Neural cell (in vitro differentiated cells): ENCODE results near the gene TSSC4. TPM values are rescaled to one million over a fixed set of nuclear protein-coding genes. Genes with fewer than 3 reads are reported as not detected.

Experiments
- H2AFZ ChIP-seq: fragments of 200-600, 300-800 bp; sonication (generic), shearing (Covaris generic); 2 replicates; pipeline ENCODE4 v1.6.0; 2014; ENCODE audit warnings: low read depth, mild to moderate bottlenecking, antibody characterized with exemption, low read length, moderate library complexity
- H3F3A ChIP-seq: fragments of 200-600 bp; shearing (Covaris generic); 2 replicates; pipeline ENCODE4 v1.6.1; 2016; ENCODE audit warnings: mild to moderate bottlenecking, moderate library complexity, mixed read lengths, antibody characterized with exemption, low read length; ENCODE audit not compliant: insufficient read depth, poor library complexity, severe bottlenecking
- H3K27ac ChIP-seq: fragments of 200-600, 300-800 bp; sonication (generic), shearing (Covaris generic); 2 replicates; pipeline ENCODE4 v1.5.1; 2014; ENCODE audit warnings: mild to moderate bottlenecking, low read length, moderate library complexity
- H3K27me3 ChIP-seq: fragments of 300-800, 200-600 bp; sonication (generic), shearing (Covaris generic); 2 replicates; pipeline ENCODE4 v1.6.0; 2014; ENCODE audit warnings: mild to moderate bottlenecking, low read depth, low read length, moderate library complexity; ENCODE audit not compliant: insufficient read depth
- H3K36me3 ChIP-seq: fragments of 300-800, 200-600 bp; sonication (generic), shearing (Covaris generic); 2 replicates; pipeline ENCODE4 v1.5.1; 2014; ENCODE audit warnings: mild to moderate bottlenecking, antibody characterized with exemption, low read length, moderate library complexity; ENCODE audit not compliant: insufficient read depth
- H3K4me2 ChIP-seq: fragments of 300-800, 200-600 bp; sonication (generic), shearing (Covaris generic); 2 replicates; pipeline ENCODE4 v1.6.0; 2014; ENCODE audit warnings: mild to moderate bottlenecking, low read length
- H3K4me3 ChIP-seq: fragments of 300-800, 200-600 bp; sonication (generic), shearing (Covaris generic); 2 replicates; pipeline ENCODE4 v1.5.1; 2014; ENCODE audit warnings: mild to moderate bottlenecking, low read length, moderate library complexity
- H3K79me2 ChIP-seq: fragments of 200-600 bp; shearing (Covaris generic); replicated peaks from 2 replicates; pipeline ENCODE4 v1.6.0; 2014; ENCODE audit warnings: mild to moderate bottlenecking, low read length, moderate library complexity; ENCODE audit not compliant: insufficient read depth
- H3K9ac ChIP-seq: fragments of 300-800, 200-600 bp; sonication (generic), shearing (Covaris generic); 2 replicates; pipeline ENCODE4 v1.6.1; 2016; ENCODE audit warnings: mild to moderate bottlenecking, low read length, mixed read lengths
- H3K9me2 ChIP-seq: fragments of 200-600 bp; shearing (Covaris generic); 2 replicates; pipeline ENCODE4 v1.6.1; 2016; ENCODE audit warnings: mild to moderate bottlenecking, low read length, mixed read lengths; ENCODE audit not compliant: insufficient read depth
- H3K9me3 ChIP-seq: fragments of 200-600, 300-800 bp; sonication (generic), shearing (Covaris generic); 2 replicates; pipeline ENCODE4 v1.6.1; 2016; ENCODE audit warnings: mild to moderate bottlenecking, mixed run types, low read length, moderate library complexity, mixed read lengths
- H4K20me1 ChIP-seq: fragments of 200-600 bp; shearing (Covaris generic); 2 replicates; pipeline ENCODE4 v1.6.1; 2016; ENCODE audit warnings: mild to moderate bottlenecking, mixed run types; ENCODE audit not compliant: insufficient read depth
- EP300 ChIP-seq: fragments of 450-650 bp; conservative IDR thresholded peaks from 2 replicates; pipeline ENCODE4 v1.6.1; 2014; ENCODE audit warnings: antibody characterized with exemption, mild to moderate bottlenecking, moderate library complexity; ENCODE audit not compliant: poor library complexity, severe bottlenecking
- MXI1 ChIP-seq: fragments of 450-650 bp; conservative IDR thresholded peaks from 2 replicates; pipeline ENCODE4 v1.6.1; 2014; ENCODE audit warnings: antibody characterized with exemption, mild to moderate bottlenecking; ENCODE audit not compliant: poor library complexity, severe bottlenecking
- POLR2AphosphoS5 ChIP-seq: IDR thresholded peaks from 2 replicates; pipeline ENCODE4 v1.6.1; 2012
- RAD21 ChIP-seq: fragments of 450-650 bp; conservative IDR thresholded peaks from 2 replicates; pipeline ENCODE4 v1.6.1; 2014; ENCODE audit warnings: antibody characterized with exemption, mild to moderate bottlenecking, moderate library complexity
- SMC3 ChIP-seq: fragments of 450-650 bp; conservative IDR thresholded peaks from 2 replicates; pipeline ENCODE4 v1.6.1; 2014; ENCODE audit warnings: antibody characterized with exemption, mild to moderate bottlenecking, moderate library complexity; ENCODE audit not compliant: poor library complexity
- TAF1 ChIP-seq: IDR thresholded peaks from 2 replicates; pipeline ENCODE4 v1.6.1; 2012; ENCODE audit warnings: low read depth
- polyA plus RNA-seq: library from polyadenylated mRNA; depleted of rRNA; stranded (reverse); fragments of >200 nt; gene quantifications from 2 replicates; pipeline ENCODE4 v1.2.3, GENCODE V29; 2014
- TF ChIP-seq, protein P1 (sequence below): fragments of 450-650 bp; IDR thresholded peaks from 2 replicates; pipeline ENCODE4 v1.5.1; 2014; ENCODE audit warnings: antibody characterized with exemption, mild to moderate bottlenecking, moderate library complexity; ENCODE audit not compliant: poor library complexity, severe bottlenecking
- TF ChIP-seq, protein P2 (sequence below): IDR thresholded peaks from 2 replicates; pipeline ENCODE4 v1.6.1; 2012; ENCODE audit warnings: borderline replicate concordance

TSSC4 gene
- polyA plus RNA-seq, 1 donor from 2014 or later = 54.3 TPM

DNA sequence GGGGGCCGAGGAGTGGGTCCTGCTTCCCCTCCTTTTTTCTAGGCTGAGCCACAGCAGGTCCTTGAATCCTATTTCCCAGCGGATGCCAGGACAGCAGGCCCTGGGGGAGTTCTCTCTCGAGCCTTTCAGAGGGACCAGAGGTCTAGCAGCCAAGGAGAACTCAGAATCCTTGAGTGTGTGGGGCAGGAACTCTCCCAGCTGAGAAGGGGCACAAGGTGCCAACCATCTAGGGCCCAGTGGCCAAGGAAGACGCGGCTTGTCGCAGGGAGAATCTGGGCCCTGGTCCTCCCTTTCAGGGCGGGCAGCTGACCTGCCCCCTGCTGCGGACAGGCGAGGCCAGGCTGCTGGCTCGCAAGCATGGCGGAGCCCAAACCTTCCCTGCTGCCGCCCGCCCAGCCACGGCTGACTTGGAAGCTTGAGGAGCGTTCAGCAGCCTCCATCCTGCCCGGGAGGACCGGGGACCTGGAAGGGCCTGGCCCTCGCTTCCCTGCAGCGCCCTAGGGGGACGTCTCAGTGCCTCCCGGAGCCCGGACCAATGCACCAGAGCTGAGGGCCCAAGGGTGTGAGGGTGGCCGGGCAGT, 972 bp upstream of the TSSC4 start:
- peak overlapping the region; percentile 86 for H3K4me3 ChIP-seq
- peaks cover 13% of the 10 kb centered on the region for H3K79me2 ChIP-seq
- H3F3A ChIP-seq = no peaks in the 10 kb centered on the region
- peak overlapping the region; percentile 98 for H3K9ac ChIP-seq
- H3K9me3 ChIP-seq = no peaks in the 10 kb centered on the region
- H3K27me3 ChIP-seq = no peaks in the 10 kb centered on the region
- no peaks in the 10 kb centered on the region for H3K36me3 ChIP-seq
- peak overlapping the region; percentile 94 for H3K27ac ChIP-seq
- H2AFZ ChIP-seq = peak overlapping the region; percentile 86
- peak overlapping the region; percentile 84 for H3K4me2 ChIP-seq
- H4K20me1 ChIP-seq = no peaks in the 10 kb centered on the region
- TF ChIP-seq, protein P1, sequence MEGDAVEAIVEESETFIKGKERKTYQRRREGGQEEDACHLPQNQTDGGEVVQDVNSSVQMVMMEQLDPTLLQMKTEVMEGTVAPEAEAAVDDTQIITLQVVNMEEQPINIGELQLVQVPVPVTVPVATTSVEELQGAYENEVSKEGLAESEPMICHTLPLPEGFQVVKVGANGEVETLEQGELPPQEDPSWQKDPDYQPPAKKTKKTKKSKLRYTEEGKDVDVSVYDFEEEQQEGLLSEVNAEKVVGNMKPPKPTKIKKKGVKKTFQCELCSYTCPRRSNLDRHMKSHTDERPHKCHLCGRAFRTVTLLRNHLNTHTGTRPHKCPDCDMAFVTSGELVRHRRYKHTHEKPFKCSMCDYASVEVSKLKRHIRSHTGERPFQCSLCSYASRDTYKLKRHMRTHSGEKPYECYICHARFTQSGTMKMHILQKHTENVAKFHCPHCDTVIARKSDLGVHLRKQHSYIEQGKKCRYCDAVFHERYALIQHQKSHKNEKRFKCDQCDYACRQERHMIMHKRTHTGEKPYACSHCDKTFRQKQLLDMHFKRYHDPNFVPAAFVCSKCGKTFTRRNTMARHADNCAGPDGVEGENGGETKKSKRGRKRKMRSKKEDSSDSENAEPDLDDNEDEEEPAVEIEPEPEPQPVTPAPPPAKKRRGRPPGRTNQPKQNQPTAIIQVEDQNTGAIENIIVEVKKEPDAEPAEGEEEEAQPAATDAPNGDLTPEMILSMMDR = no peak
- no peak for TF ChIP-seq TAF1
- TF ChIP-seq, protein P2, sequence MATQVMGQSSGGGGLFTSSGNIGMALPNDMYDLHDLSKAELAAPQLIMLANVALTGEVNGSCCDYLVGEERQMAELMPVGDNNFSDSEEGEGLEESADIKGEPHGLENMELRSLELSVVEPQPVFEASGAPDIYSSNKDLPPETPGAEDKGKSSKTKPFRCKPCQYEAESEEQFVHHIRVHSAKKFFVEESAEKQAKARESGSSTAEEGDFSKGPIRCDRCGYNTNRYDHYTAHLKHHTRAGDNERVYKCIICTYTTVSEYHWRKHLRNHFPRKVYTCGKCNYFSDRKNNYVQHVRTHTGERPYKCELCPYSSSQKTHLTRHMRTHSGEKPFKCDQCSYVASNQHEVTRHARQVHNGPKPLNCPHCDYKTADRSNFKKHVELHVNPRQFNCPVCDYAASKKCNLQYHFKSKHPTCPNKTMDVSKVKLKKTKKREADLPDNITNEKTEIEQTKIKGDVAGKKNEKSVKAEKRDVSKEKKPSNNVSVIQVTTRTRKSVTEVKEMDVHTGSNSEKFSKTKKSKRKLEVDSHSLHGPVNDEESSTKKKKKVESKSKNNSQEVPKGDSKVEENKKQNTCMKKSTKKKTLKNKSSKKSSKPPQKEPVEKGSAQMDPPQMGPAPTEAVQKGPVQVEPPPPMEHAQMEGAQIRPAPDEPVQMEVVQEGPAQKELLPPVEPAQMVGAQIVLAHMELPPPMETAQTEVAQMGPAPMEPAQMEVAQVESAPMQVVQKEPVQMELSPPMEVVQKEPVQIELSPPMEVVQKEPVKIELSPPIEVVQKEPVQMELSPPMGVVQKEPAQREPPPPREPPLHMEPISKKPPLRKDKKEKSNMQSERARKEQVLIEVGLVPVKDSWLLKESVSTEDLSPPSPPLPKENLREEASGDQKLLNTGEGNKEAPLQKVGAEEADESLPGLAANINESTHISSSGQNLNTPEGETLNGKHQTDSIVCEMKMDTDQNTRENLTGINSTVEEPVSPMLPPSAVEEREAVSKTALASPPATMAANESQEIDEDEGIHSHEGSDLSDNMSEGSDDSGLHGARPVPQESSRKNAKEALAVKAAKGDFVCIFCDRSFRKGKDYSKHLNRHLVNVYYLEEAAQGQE = no peak
- TF ChIP-seq POLR2AphosphoS5 = no peak
- TF ChIP-seq MXI1 = no peak
- TF ChIP-seq SMC3 = no peak
- no peak for TF ChIP-seq EP300
- TF ChIP-seq RAD21 = no peak
- H3K9me2 ChIP-seq = no peaks in the 10 kb centered on the region

DNA sequence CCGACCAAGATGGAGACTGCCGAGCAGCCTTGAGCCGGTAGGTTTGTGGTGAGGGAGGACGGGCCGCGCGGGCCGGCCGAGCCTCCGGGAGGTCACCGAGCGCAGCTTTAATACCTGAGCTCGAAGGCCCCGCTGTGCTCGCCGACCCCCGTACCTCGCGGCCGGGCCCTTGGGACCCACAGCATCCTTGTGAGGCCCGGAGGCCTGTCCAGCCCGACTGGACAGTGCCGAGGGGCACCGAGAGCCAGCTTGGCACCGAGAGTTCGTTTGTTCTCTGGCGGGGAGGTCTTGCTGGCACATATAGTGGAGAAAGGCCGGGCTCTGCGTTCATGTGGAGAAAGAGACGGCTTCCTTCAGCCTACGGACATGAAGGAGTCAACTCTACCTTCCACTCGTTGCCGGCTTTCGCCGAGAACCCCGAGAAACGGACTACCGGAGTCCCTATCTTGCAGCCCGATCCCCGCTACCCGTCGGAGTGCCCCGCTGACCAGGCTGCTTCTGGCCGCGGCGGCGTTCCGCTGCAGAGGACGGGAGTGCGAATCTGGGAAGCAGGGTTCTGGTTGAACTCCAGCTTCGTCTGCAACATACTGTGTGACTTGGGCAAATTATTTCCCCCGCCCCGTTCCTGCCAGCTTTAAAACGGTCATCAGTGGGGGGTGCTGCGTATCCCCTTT, 349 bp downstream of the TSSC4 start:
- Histone ChIP-seq H3K27ac (peak overlapping the region; percentile 85), H2AFZ (peak overlapping the region; percentile 18), H3K4me3 (peak overlapping the region; percentile 86), H3K79me2 (peaks cover 13% of the 10 kb centered on the region), H3K4me2 (peak overlapping the region; percentile 99), H3K36me3 (no peaks in the 10 kb centered on the region), H3K9me3 (no peaks in the 10 kb centered on the region), H3K27me3 (no peaks in the 10 kb centered on the region), H4K20me1 (no peaks in the 10 kb centered on the region), H3F3A (no peaks in the 10 kb centered on the region), H3K9ac (peak overlapping the region; percentile 96), H3K9me2 (no peaks in the 10 kb centered on the region)
- TF ChIP-seq RAD21 (no peak), MXI1 (peak; percentile 42), POLR2AphosphoS5 (peak; percentile 72)
- TF ChIP-seq, protein P2 = peak; percentile 17
